PC-9 (cell line): Measurements from ENCODE around the gene ANKFN1. TPM values are rescaled to one million over a fixed set of nuclear protein-coding genes. Genes with fewer than 3 reads are reported as not detected.

Experiments used
- BruUV-seq: library from RNA; stranded (reverse); fragments of 400-500 nt; replicated peaks from 2 replicates; lab custom pipeline; 2021; lab: Mats Ljungman, UMichigan
- CTCF ChIA-PET: fragments of 300-600 bp; sonication (Branson Sonifier 250); formaldehyde crosslinking; loops from one replicate; lab custom pipeline; 2022; ENCODE audit warnings: antibody characterized with exemption; lab: Charles Lee
- POLR2A ChIA-PET: fragments of 300-600 bp; sonication (Branson Sonifier 250); formaldehyde crosslinking; loops from one replicate; lab custom pipeline; 2022; ENCODE audit warnings: antibody characterized with exemption; ENCODE audit not compliant: unreplicated experiment; lab: Charles Lee
- DNase-seq, 2 experiments: peaks; one replicate each; pipeline versions ENCODE4 v3.0.0 to v3.0.0-alpha.2; 2015 to 2022; ENCODE audit warnings: mixed read lengths in 1 of 2
- H2AFZ ChIP-seq: fragments of 200-600 bp; sonication (generic); 2 replicates; pipeline ENCODE4 v1.8.1; 2017; ENCODE audit warnings: antibody characterized with exemption
- H3F3A ChIP-seq: fragments of 200-600 bp; sonication (generic); 2 replicates; pipeline ENCODE4 v1.8.1; 2017; ENCODE audit warnings: antibody characterized with exemption, mild to moderate bottlenecking, low read depth; ENCODE audit not compliant: insufficient read depth
- H3K27ac ChIP-seq: fragments of 200-600 bp; sonication (generic); 2 replicates; pipeline ENCODE4 v1.6.1; 2016; ENCODE audit warnings: mixed run types
- H3K27me3 ChIP-seq: fragments of 200-600 bp; sonication (generic); 2 replicates; pipeline ENCODE4 v1.6.1; 2016; ENCODE audit warnings: low read depth, mixed run types; ENCODE audit not compliant: insufficient read depth
- H3K36me3 ChIP-seq: fragments of 200-600 bp; sonication (generic); 2 replicates; pipeline ENCODE4 v1.6.1; 2016; ENCODE audit warnings: low read depth, mixed run types
- H3K4me1 ChIP-seq: fragments of 200-600 bp; sonication (generic); replicated peaks from 2 replicates; pipeline ENCODE4 v1.6.1; 2016; ENCODE audit warnings: mixed run types; ENCODE audit not compliant: insufficient read depth
- H3K4me2 ChIP-seq: fragments of 200-600 bp; sonication (generic); 2 replicates; pipeline ENCODE4 v1.6.1; 2017; ENCODE audit warnings: mixed run types
- H3K4me3 ChIP-seq: fragments of 200-600 bp; sonication (generic); 2 replicates; pipeline ENCODE4 v1.6.1; 2016; ENCODE audit warnings: mixed run types
- H3K79me2 ChIP-seq: fragments of 200-600 bp; sonication (generic); 2 replicates; pipeline ENCODE4 v1.6.1; 2017; ENCODE audit warnings: low read depth, mixed run types
- H3K9me2 ChIP-seq: fragments of 200-600 bp; sonication (generic); 2 replicates; pipeline ENCODE4 v1.8.1; 2017; ENCODE audit warnings: mild to moderate bottlenecking; ENCODE audit not compliant: insufficient read depth
- H3K9me3 ChIP-seq: fragments of 200-600 bp; sonication (generic); 2 replicates; pipeline ENCODE4 v1.8.1; 2016; ENCODE audit warnings: low read depth; ENCODE audit not compliant: insufficient read depth
- H4K20me1 ChIP-seq: fragments of 200-600 bp; sonication (generic); 2 replicates; pipeline ENCODE4 v1.8.1; 2017; ENCODE audit not compliant: insufficient read depth
- CTCF ChIP-seq: fragments of 200-600 bp; sonication (generic); conservative IDR thresholded peaks from 2 replicates; pipeline ENCODE4 v1.6.1; 2017; ENCODE audit warnings: mixed run types, antibody characterized with exemption, mild to moderate bottlenecking, moderate library complexity
- EZH2 ChIP-seq: fragments of 200-600 bp; sonication (generic); IDR thresholded peaks from 2 replicates; pipeline ENCODE4 v1.8.0; 2017; ENCODE audit warnings: antibody characterized with exemption, low read depth
- intact Hi-C: fragments of 100-400 bp; cut with micrococcal nuclease; formaldehyde crosslinking; loops from one replicate; pipeline ENCODE4 v1.10.0; 2022; ENCODE audit not compliant: unreplicated experiment
- total RNA-seq: library from RNA; stranded (reverse); gene quantifications from 2 replicates; pipeline ENCODE4 v1.2.3, GENCODE V29; 2021

Gene ANKFN1
- total RNA-seq, 1 experiment from 2014 or later, result not detected

GRCh38 chr17:56130026-56130425 lies 23.2 kb upstream of the ANKFN1 start:
- H4K20me1 ChIP-seq, result no peaks in the 10 kb centered on the region
- H3K79me2 ChIP-seq, result no peaks in the 10 kb centered on the region
- H3K4me3 ChIP-seq, result no peak overlapping the region
- no peak overlapping the region for H3K4me2 ChIP-seq
- H3K27ac ChIP-seq, result no peak overlapping the region
- POLR2A ChIA-PET, result no interaction called here
- no peak overlapping the region for H2AFZ ChIP-seq
- no TSS peak for BruUV-seq
- H3K4me1 ChIP-seq, result no peaks in the 10 kb centered on the region
- DNase-seq, result no peak
- H3K27me3 ChIP-seq, result no peaks in the 10 kb centered on the region; the same call in 1 of the 2 replicates
- intact Hi-C loops, result no loop called here
- H3K36me3 ChIP-seq, result no peaks in the 10 kb centered on the region
- H3F3A ChIP-seq, result no peaks in the 10 kb centered on the region
- TF ChIP-seq CTCF (no peak), EZH2 (no peak)
- H3K9me2 ChIP-seq, result no peaks in the 10 kb centered on the region
- CTCF ChIA-PET, result no interaction called here
- H3K9me3 ChIP-seq, result no peaks in the 10 kb centered on the region

- H3K9me3 ChIP-seq, result no peaks in the 10 kb centered on the region
- no peaks in the 10 kb centered on the region for H3F3A ChIP-seq
- H3K79me2 ChIP-seq, result no peaks in the 10 kb centered on the region
- intact Hi-C loops, result no loop called here
- ChIA-PET CTCF (no interaction called here), POLR2A (no interaction called here)
- DNase-seq, result no peak
- BruUV-seq, result no TSS peak
- TF ChIP-seq CTCF, result no peak
- no peak for TF ChIP-seq EZH2
- no peak overlapping the region for H2AFZ ChIP-seq
- H3K4me2 ChIP-seq, result no peak overlapping the region
- no peaks in the 10 kb centered on the region; the same call in 1 of the 2 replicates for H3K27me3 ChIP-seq
- H3K9me2 ChIP-seq, result no peaks in the 10 kb centered on the region
- H3K27ac ChIP-seq, result no peak overlapping the region
- no peaks in the 10 kb centered on the region for H3K4me1 ChIP-seq
- no peaks in the 10 kb centered on the region for H3K36me3 ChIP-seq
- no peaks in the 10 kb centered on the region for H4K20me1 ChIP-seq
- H3K4me3 ChIP-seq, result no peak overlapping the region
Measured at GRCh38 chr17:56130631-56131030, 22.6 kb upstream of the ANKFN1 start.

GRCh38 chr17:56131431-56131830 lies 21.8 kb upstream of the ANKFN1 start:
- Histone ChIP-seq H3K4me1 (no peaks in the 10 kb centered on the region), H3K4me3 (no peak overlapping the region), H4K20me1 (no peaks in the 10 kb centered on the region), H3K27ac (no peak overlapping the region), H3K79me2 (no peaks in the 10 kb centered on the region), H3K27me3 (no peaks in the 10 kb centered on the region; the same call in 1 of the 2 replicates), H3K9me2 (no peaks in the 10 kb centered on the region), H3K9me3 (no peaks in the 10 kb centered on the region), H3K4me2 (no peak overlapping the region), H3F3A (no peaks in the 10 kb centered on the region), H2AFZ (0 out of 2 replicates have a peak overlapping the region, but pooled peaks have one; percentile 0), H3K36me3 (no peaks in the 10 kb centered on the region)
- ChIA-PET POLR2A (no interaction called here), CTCF (no interaction called here)
- BruUV-seq, result no TSS peak
- TF ChIP-seq EZH2, result no peak
- intact Hi-C loops, result no loop called here
- no peak for DNase-seq

- BruUV-seq, result no TSS peak
- no peak for DNase-seq
- Histone ChIP-seq H3K27ac (no peak overlapping the region), H2AFZ (no peak overlapping the region), H3K4me2 (no peak overlapping the region), H3K79me2 (no peaks in the 10 kb centered on the region), H3K9me2 (no peaks in the 10 kb centered on the region), H3F3A (no peaks in the 10 kb centered on the region), H3K27me3 (no peaks in the 10 kb centered on the region; the same call in 1 of the 2 replicates), H3K9me3 (no peaks in the 10 kb centered on the region), H3K4me3 (no peak overlapping the region), H3K36me3 (no peaks in the 10 kb centered on the region), H3K4me1 (no peaks in the 10 kb centered on the region), H4K20me1 (no peaks in the 10 kb centered on the region)
- CTCF ChIA-PET, result no interaction called here
- POLR2A ChIA-PET, result no interaction called here
- TF ChIP-seq CTCF (no peak), EZH2 (no peak)
- intact Hi-C loops, result no loop called here
Measured at GRCh38 chr17:56136301-56136700, 17.0 kb upstream of the ANKFN1 start.
